GM19438 (cell line): Measurements from ENCODE around the gene PTCH2.
"Not testable (repeated sequence)": the region's sequence is repeated elsewhere in the genome, so short reads cannot be mapped to it uniquely, and the experiment has no call there.

Experiments used
- ATAC-seq: cut with Tn5 transposase; IDR thresholded peaks from one replicate; pipeline ENCODE4 v1.9.1; 2021; ENCODE audit warnings: low read depth; ENCODE audit not compliant: unreplicated experiment

The PTCH2 gene

GRCh38 chr1:44805311-44806024 lies 37.6 kb downstream of the PTCH2 start:
- ATAC-seq: no peak

- ATAC-seq: no peak
Observed at GRCh38 chr1:44803312-44804095, 39.5 kb downstream of the PTCH2 start.

GRCh38 chr1:44803062-44803311 lies 40.1 kb downstream of the PTCH2 start:
- ATAC-seq: no peak

GRCh38 chr1:44802306-44803061 lies 40.6 kb downstream of the PTCH2 start:
- ATAC-seq: no peak

GRCh38 chr1:44801491-44802305 lies 41.4 kb downstream of the PTCH2 start:
- no peak for ATAC-seq

- ATAC-seq: peak; percentile 72
Observed at GRCh38 chr1:44799770-44800584, 43.1 kb downstream of the PTCH2 start, which contains the start of gene PLK3. TSS of gene PLK3 (plus strand) at chr1:44800377. CDS start at chr1:44800464, 87 bp downstream.

- ATAC-seq: no peak
Observed at GRCh38 chr1:44798481-44799365, 44.3 kb downstream of the PTCH2 start.

GRCh38 chr1:44797886-44798285 lies 45.2 kb downstream of the PTCH2 start:
- not testable (repeated sequence) for ATAC-seq

GRCh38 chr1:44792736-44793502 lies 50.1 kb downstream of the PTCH2 start:
- ATAC-seq: no peak

GRCh38 chr1:44790968-44791801 lies 51.9 kb downstream of the PTCH2 start:
- no peak for ATAC-seq

- no peak for ATAC-seq
Observed at GRCh38 chr1:44788120-44788860, 54.8 kb downstream of the PTCH2 start, which contains the start of gene BEST4. TSS of gene BEST4 (minus strand) at chr1:44788170. CDS start at chr1:44787705, 465 bp downstream.

- no peak for ATAC-seq
Observed at GRCh38 chr1:44787506-44787905, 55.5 kb downstream of the PTCH2 start.

- no peak for ATAC-seq
Observed at GRCh38 chr1:44786841-44787426, 56.1 kb downstream of the PTCH2 start.

GRCh38 chr1:44786138-44786840 lies 56.8 kb downstream of the PTCH2 start:
- peak; percentile 44 for ATAC-seq

GRCh38 chr1:44785501-44786137 lies 57.4 kb downstream of the PTCH2 start:
- ATAC-seq: no peak
